GM12872 (cell line): ENCODE measurements around the gene NUMB.

Experiments
- TF ChIP-seq, protein P1 (sequence below): IDR thresholded peaks from 3 replicates; pipeline ENCODE4 v1.5.1; 2011; ENCODE audit warnings: low read depth, mild to moderate bottlenecking, low read length, moderate library complexity; ENCODE audit not compliant: insufficient read depth

The NUMB gene

DNA sequence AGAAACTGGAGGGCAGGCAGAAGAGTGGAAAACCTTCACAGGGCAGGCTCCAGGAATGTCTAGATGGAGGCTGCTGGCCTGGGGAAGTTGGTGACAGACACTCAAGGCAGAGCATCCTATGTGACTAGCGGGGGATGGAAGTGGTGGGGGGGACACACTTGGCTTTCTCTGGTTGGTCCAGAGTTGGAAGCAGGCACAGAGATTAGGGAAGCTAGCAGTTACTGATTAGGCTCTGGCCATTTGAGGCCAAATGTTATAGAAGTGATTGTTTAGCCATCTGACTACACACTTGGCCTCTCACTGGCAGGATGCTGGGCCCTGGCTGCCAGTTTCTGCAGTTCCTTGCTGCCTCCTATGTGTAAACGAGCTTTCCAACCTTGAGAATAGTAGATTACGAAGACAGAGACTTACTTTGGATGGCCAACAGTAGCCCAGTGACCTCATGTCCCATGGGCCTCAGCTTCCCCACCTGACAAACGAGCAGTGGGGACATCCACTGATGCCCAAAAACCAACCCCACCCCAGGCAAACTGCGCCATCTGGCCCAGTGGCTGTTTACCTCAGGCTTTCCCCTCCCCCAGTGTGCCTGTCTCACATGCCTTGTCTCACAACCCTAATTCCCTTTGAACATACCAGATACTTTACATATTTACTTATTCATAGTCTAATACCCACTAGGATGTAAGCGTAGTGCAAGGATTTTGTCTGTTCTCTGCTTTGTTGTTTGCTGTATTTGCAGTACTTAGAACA is 118.3 kb downstream of the NUMB start:
- TF ChIP-seq, protein P1, sequence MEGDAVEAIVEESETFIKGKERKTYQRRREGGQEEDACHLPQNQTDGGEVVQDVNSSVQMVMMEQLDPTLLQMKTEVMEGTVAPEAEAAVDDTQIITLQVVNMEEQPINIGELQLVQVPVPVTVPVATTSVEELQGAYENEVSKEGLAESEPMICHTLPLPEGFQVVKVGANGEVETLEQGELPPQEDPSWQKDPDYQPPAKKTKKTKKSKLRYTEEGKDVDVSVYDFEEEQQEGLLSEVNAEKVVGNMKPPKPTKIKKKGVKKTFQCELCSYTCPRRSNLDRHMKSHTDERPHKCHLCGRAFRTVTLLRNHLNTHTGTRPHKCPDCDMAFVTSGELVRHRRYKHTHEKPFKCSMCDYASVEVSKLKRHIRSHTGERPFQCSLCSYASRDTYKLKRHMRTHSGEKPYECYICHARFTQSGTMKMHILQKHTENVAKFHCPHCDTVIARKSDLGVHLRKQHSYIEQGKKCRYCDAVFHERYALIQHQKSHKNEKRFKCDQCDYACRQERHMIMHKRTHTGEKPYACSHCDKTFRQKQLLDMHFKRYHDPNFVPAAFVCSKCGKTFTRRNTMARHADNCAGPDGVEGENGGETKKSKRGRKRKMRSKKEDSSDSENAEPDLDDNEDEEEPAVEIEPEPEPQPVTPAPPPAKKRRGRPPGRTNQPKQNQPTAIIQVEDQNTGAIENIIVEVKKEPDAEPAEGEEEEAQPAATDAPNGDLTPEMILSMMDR, result no peak

DNA sequence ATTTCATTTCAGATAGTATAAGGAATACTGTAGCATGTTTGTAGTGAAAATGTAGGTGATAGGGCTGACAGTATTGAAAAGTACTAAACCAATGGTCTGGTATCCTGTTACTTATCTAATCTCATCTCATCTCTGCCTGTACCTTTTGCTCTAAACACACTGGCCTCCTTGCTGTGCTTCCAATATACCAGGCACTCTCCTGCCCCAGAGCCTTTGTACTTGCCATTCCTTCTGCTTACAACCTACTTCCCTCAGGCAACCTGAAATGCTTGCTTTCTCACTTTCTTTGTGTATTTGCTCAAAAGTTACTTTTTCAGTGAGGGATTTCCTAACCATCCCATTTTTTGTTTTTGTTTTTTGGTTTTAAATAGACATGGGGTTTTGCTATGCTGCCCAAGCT is 119.1 kb downstream of the NUMB start:
- TF ChIP-seq, protein P1, result no peak

DNA sequence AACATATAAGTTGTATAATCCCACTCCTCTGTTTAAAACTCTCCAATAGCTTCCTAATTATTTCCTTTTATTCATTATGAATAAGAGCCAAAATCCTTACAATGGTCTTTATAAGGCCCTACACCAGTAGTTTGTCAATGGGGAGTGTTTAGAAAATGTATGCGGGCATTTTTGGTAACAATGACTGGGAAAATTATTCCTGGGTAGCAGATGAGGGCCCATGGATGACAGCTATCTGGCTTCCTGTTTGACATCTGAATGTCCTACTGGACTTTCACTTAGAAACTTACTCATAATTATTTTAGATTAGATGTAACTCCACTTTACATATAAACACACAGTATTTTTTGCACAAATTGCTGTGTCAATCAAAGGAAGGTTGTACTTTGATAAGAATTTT is 119.8 kb downstream of the NUMB start:
- TF ChIP-seq, protein P1, result no peak

DNA sequence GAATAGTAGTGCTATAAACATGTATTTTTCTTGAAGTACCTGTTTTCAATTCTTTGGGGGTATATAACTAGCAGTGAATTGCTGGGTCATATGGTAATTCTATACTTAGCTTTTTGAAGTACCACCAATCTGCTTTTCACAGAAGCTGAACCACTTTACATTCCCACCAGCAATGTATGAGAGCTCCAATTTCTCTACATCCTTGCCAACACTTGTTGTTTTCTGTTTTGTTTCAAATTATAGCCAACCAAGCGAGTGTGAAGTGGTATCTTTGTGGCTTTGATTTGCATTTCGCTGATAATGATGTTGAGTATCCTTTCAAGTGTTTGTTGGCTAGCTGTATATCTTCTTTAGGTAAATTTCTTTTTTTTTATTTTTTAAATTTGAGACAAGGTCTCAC is 125.3 kb downstream of the NUMB start:
- TF ChIP-seq, protein P1, result no peak

DNA sequence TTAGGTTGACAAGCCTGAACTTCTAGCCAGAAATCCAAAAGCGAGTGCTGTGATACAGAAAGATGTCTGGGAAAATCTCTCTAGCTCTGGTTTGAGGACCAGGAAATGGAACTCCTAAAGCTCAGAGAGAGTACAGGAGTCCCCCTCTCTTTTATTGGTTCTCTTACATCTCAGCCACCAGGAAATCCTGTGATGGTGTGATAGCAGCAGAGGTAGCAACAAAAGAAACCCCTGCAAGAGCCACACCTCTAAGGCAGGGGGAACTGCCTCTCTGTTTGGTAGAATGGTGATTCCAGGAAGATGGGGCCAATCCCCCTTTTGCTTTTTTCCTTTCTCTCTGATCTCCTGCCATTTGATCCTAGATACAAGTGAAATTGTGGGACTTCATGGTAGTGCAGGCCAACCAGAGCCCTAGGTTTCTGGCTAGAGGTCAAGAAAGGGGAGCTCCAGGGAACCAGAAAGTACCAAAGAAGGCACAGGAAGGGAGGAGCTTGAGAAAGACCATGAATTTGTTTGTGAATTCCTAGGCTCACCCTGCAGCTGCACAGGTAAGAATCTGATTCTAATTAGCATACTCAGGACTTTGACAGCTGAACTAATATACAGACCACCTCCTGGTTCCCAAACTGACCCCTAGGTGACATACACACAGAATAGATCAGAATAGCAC is 132.6 kb downstream of the NUMB start:
- TF ChIP-seq, protein P1, result no peak

DNA sequence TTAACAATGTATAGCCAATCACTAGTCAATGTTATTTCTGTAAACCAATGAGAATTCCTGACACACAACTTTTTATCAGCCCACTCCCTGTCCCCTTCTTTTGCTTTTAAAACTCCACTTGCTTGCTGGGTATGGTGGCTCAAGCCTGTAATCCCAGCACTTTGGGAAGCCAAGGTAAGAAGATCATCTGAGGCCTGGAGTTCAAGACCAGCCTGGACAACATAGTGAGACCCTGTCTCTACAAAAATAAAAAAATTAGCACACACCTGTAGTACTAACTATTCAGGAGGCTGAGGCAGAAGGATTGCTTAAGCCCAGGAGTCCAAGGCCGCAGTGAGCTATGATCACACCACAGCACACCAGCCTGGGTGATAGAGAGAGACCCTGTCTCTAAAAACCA is 133.3 kb downstream of the NUMB start:
- TF ChIP-seq, protein P1, result no peak

DNA sequence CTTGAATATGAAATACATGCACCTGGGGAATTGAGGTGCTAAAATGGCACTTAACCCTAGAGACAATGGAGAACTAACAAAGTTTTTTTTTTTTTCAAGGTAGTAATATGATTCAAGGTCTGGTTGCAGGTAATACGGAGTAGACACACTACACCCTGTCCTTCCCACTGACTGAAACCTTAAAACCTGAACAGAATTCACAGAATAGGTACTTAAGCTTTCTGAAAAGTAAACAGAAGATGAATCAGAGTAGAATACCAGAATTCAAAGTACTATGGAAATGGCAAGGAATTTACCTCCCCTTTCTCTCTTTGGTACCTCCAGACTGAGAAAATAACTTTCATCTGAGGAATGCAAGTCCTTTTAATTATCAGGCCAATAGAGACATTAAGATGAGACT is 133.8 kb downstream of the NUMB start:
- TF ChIP-seq, protein P1, result no peak
